GM13976 (cell line): ENCODE measurements around the gene XCL2.

ENCODE experiments used
- DNase-seq: peaks from one replicate; pipeline ENCODE4 v3.0.0; 2012; ENCODE audit warnings: low spot score
- CTCF ChIP-seq: IDR thresholded peaks from 2 replicates; pipeline ENCODE4 v1.5.1; 2012; ENCODE audit warnings: borderline replicate concordance, mild to moderate bottlenecking; ENCODE audit not compliant: insufficient read depth; ENCODE audit errors: extremely low read depth, missing control alignments, control extremely low read depth
- in situ Hi-C: fragments of 300-500 bp; cut with MboI; formaldehyde crosslinking; loops from one replicate; pipeline ENCODE4 v1.12.0; 2022; ENCODE audit warnings: low sequenced_read_pairs, mixed read lengths, inconsistent platforms; ENCODE audit not compliant: unreplicated experiment

The XCL2 gene

GRCh38 chr1:168568346-168568745 is 24.5 kb upstream of the XCL2 start:
- DNase-seq, result no peak

GRCh38 chr1:168567568-168567967 is 23.8 kb upstream of the XCL2 start:
- in situ Hi-C loops, result loop anchor here (10.0 kb wide), 1 partner anchor 123 kb away; no protein-coding TSS in a partner anchor
- TF ChIP-seq CTCF, result no peak
- no peak for DNase-seq

More at GRCh38 chr1:168568346-168568745, 24.5 kb upstream of the XCL2 start:
- TF ChIP-seq CTCF, result no peak
- in situ Hi-C loops, result loop anchor here (10.0 kb wide), 1 partner anchor 124 kb away; no protein-coding TSS in a partner anchor

DNA sequence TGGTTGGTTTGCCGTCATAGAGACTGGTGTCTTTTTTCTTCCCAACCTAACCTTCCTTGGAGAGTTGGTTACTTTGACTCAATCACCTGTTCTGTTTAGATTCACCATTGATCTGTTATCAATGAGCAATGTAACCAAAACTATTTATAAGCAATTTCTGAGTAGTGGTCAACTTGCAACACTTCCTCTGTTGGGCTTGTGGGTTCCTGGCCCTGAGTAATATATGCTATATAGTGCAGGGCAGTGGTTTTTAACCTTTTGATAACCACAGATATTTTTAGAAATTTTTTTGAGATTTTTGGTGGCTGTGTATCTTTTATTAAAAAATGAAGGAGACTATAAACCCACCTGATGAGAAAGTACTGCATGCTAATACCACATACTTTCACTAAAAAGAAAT is 23.2 kb upstream of the XCL2 start:
- DNase-seq, result no peak

DNA sequence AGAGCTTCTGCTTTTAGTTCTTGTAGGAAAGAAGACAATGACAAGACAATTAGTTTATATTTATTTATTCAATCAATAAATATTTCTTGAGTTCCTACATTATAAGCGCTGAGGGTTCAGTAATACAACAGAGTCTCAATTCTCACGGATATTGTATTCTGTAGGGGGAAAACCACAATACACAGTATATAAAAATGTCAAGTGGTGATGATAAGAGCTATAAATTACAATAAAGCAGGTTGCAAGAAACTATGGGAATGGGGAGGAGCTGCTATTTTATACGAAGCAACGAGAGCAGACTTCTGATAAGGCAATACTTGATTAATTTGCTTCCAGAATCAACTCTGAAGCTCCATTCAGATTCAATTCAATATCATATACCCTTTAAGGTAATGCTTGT is 22.0 kb upstream of the XCL2 start:
- no peak for DNase-seq
- no peak for TF ChIP-seq CTCF
- in situ Hi-C loops, result loop anchor here (10.0 kb wide), 1 partner anchor 121 kb away; no protein-coding TSS in a partner anchor

More for the DNA sequence above, 23.2 kb upstream of the XCL2 start:
- in situ Hi-C loops, result loop anchor here (10.0 kb wide), 1 partner anchor 122 kb away; no protein-coding TSS in a partner anchor
- no peak for TF ChIP-seq CTCF

- in situ Hi-C loops, result loop anchor here (10.0 kb wide), 1 partner anchor 117 kb away; no protein-coding TSS in a partner anchor
- DNase-seq, result no peak
These were observed 18.2 kb upstream of the XCL2 start for GRCh38 chr1:168561989-168562388.

DNA sequence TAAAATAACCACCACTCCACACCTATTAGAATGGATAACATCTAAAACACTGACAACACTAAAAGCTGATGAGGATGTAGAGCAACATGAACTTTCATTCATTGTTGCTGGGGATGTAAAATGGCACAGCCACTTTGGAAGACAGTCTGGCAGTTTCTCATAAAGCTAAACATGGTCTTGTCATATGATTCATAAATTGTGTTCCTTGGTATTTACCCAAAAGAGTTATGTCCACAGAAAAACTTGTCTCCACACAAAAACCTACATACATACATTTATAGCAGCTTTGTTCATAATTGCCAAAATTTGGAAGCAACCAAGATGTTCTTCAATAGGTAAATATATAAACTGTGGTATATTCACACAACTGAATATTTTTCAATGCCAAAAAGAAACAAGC is 16.6 kb upstream of the XCL2 start:
- TF ChIP-seq CTCF, result no peak
- DNase-seq, result no peak
- in situ Hi-C loops, result loop anchor here (10.0 kb wide), 1 partner anchor 116 kb away; no protein-coding TSS in a partner anchor

More at GRCh38 chr1:168561989-168562388, 18.2 kb upstream of the XCL2 start:
- no peak for TF ChIP-seq CTCF
